Stimulated activated naive CD4-positive, alpha-beta T cell treated with Interleukin-2 at 50 U/mL for 16 hours (primary cell): ENCODE data around the gene AMOTL1.
"Not testable (repeated sequence)": the region's sequence is repeated elsewhere in the genome, so short reads cannot be mapped to it uniquely, and the experiment has no call there.

Experiments
- DNase-seq: peaks from one replicate; lab custom pipeline; 2025; lab: John Stamatoyannopoulos, UW

AMOTL1 gene

GRCh38 chr11:94769880-94770279 lies 1.7 kb downstream of the AMOTL1 start:
- DNase-seq = no peak

DNA sequence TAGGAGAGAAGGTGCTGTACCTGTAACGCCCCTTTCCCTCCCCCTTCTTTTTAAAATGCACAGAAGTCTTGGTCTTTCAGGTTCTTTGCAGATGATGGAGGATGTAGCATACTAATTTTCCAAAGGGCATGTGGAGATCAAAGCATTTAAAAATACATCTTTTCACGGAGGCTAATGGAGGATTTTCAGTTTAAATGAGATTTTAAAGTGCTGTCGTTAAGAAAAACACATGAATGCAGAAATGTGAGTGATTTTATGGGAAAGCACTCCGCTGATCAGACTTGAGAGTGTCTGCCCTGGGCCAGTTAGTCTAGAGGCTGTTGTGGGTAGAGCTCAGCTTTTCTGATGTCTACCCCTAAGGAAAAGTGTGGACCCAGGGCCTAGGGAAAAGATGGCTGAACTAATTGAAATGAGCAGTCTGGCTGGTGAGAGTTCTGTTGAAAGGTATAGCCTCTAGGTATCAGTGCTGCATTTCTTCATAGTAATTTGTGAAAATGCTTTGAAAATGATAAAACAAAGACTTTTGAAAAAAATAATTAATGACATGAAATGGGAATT lies 2.5 kb downstream of the AMOTL1 start:
- DNase-seq = no peak

DNA sequence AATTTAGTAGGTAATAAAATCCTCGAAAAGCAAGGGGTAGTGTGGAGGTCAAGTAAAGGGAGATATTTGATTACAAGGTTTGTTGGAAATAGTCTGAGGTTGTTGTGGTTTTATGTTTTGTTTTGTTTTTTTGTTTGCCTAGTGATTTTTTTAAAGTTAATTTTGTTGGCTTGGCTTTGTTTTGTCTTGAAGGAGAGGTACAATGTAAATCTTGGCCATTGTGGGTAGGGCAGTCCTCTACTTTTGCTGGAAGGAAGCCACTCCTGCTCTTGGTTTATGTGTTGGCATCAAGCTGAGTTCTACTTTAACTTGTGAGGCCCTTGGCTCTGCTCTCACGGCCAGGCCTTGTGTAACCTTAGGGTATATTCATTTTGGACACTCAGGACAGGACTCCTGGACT lies 3.2 kb downstream of the AMOTL1 start:
- DNase-seq = no peak

GRCh38 chr11:94771951-94772350 lies 3.8 kb downstream of the AMOTL1 start:
- DNase-seq = no peak

- no peak for DNase-seq
Measured at GRCh38 chr11:94773842-94774241, 5.7 kb downstream of the AMOTL1 start.

GRCh38 chr11:94774345-94774744 lies 6.2 kb downstream of the AMOTL1 start:
- no peak for DNase-seq

- no peak for DNase-seq
Measured at GRCh38 chr11:94775567-94776327, 7.6 kb downstream of the AMOTL1 start.

DNA sequence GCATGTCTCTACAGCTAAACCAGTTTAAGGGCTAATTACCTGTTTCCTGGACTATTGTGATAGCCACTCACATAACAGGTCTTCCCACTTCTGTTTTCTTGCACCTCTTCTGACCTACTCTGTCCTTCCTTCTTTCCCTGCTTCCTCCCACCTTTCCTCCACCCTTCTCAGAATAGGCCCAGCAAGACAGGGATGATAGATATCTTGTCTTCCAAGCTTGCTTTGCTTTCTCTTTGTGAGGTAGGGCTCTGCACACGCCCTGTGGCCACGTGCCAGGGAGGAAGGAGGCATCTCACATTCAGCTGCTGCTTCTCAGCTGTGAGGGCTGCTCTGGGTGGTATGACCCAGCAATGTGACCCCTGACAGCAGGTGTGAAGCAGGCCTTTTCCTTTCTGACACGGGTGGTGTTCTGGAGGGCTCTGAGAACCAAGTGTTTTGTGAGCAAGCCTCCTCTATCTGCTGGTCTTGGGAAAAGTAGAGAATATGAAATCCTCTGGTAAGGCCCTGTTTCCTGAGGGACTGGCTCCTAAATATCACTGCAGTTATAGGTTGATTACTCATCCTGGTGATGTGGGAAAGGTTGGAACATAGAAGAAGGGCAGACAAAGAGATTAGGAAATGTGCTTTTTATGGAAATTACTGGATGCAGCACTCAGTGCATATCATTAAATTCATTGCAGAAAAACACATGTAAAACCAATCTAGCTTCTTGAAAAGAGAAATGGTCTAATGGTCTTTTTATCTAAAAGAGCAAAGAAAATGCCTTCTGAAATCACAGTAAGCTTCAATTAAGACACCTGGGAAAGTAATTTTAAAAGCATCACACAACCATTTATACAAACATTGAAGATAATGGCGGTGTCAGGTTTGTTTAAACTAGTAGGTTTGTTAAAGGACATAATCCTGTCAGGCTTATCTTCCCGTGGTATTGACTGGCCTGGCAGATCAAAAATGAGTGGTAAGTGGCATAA lies 8.5 kb downstream of the AMOTL1 start:
- DNase-seq = no peak

- no peak for DNase-seq
Measured at GRCh38 chr11:94780432-94780831, 12.3 kb downstream of the AMOTL1 start.

- no peak for DNase-seq
Measured at GRCh38 chr11:94781837-94782236, 13.7 kb downstream of the AMOTL1 start.

GRCh38 chr11:94782446-94782845 lies 14.3 kb downstream of the AMOTL1 start:
- DNase-seq = no peak

- no peak for DNase-seq
Measured at GRCh38 chr11:94784884-94785283, 16.7 kb downstream of the AMOTL1 start.

DNA sequence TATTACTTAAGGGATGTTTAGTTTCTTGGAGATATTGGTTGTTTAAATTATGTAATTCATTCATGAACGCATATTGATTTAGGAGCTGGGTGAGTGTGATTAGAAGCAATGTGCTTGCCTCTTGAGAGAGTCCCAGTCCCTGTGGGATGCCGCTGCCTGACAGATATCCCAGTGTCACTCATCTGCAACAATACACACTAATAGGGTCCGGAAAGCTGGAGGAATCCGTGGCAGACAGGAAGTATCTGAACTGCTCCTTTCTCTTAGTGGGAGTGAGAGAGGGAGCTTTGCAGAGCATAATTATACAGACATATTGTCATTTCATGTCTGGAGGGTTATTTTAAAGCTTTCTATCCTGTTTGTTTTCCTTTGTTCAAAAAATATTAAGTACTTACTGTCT lies 17.4 kb downstream of the AMOTL1 start:
- no peak for DNase-seq

- no peak for DNase-seq
Measured at GRCh38 chr11:94786264-94787126, 18.3 kb downstream of the AMOTL1 start.

- no peak for DNase-seq
Measured at GRCh38 chr11:94787801-94788200, 19.6 kb downstream of the AMOTL1 start.

GRCh38 chr11:94788396-94788795 lies 20.2 kb downstream of the AMOTL1 start:
- DNase-seq = no peak

GRCh38 chr11:94790197-94790596 lies 22.0 kb downstream of the AMOTL1 start:
- no peak for DNase-seq

DNA sequence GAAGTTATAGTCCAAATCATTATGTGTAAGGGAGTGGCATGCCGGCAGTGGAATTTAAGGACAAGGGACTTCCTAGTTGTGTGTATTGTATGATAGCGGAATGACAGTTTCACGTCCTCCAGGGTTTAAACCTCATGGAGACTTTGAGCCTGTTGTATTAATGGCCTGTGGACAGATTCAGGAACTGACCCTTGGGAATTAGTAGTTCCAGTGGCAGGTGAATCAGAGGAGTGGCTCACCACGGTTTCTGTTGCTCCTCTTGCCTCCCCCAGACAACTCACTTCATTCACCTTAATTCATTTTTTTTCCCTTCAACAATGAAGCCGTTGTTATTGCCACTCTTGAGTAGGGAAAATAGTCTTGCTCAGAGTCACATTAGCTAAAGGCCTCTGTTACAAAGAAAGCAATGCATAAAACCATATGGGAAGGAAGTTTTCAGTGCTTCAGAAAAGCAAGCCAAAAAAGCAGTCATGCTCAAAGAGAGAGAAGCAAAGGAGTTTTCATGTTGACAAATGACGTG lies 22.6 kb downstream of the AMOTL1 start:
- DNase-seq = no peak

GRCh38 chr11:94791216-94791889 lies 23.2 kb downstream of the AMOTL1 start:
- DNase-seq = no peak

GRCh38 chr11:94791942-94792341 lies 23.8 kb downstream of the AMOTL1 start:
- DNase-seq = not testable (repeated sequence)

GRCh38 chr11:94792451-94792850 lies 24.3 kb downstream of the AMOTL1 start:
- DNase-seq = no peak
